ENCODE results near the gene FLYWCH1. TPM values are rescaled to one million over a fixed set of nuclear protein-coding genes. Genes with fewer than 3 reads are reported as not detected.
"Not testable (repeated sequence)": the region's sequence is repeated elsewhere in the genome, so short reads cannot be mapped to it uniquely, and the experiment has no call there.

The FLYWCH1 gene
- total and polyA plus RNA-seq, 7 experiments from 2014 or later: 12.4 to 149 (median 72.3) TPM

- H3K27ac Mint-ChIP-seq: peak overlapping the region in 8 of 9 donors; percentile 74 to 88 (median 82)
- CTCF ChIA-PET: interaction anchor here (1.3 to 2.3 kb wide), 3 partner anchors 16 to 23 kb away, joined by 3 to 16 read pairs (median 5); partner anchors contain the start of gene FLYWCH2
Observed at GRCh38 chr16:2904100-2904921, 7.4 kb upstream of the FLYWCH1 start.

GRCh38 chr16:2904922-2905240 lies 6.8 kb upstream of the FLYWCH1 start:
- Mint-ChIP-seq H3K27ac (peak overlapping the region in 7 of 9 donors; percentile 74 to 88 (median 83)), H3K4me3 (peak overlapping the region; percentile 89 to 98 (median 92)), H3K9me3 (peaks cover 0 to 4% (median 0%) of the 10 kb centered on the region in 11 donors), H3K4me1 (peaks cover 12 to 34% (median 28%) of the 10 kb centered on the region in 7 donors), H3K27me3 (peaks cover 0 to 3% (median 0%) of the 10 kb centered on the region in 5 donors), H3K36me3 (no peaks in the 10 kb centered on the region)
- Histone ChIP-seq H3K27ac (ENCODE audit: low read depth, low read length) (peak overlapping the region; percentile 62), H3K4me1 (ENCODE audit: control insufficient read depth in 2 of 2, insufficient read depth in 2 of 2, low read length in 2 of 2) (peaks cover 7 to 12% of the 10 kb centered on the region in 2 donors), H3K27me3 (ENCODE audit: control insufficient read depth in 2 of 2, insufficient read depth in 2 of 2, low read length in 2 of 2) (no peaks in the 10 kb centered on the region), H3K36me3 (ENCODE audit: control insufficient read depth in 2 of 3, insufficient read depth in 3 of 3, low read length in 3 of 3) (no peaks in the 10 kb centered on the region), H3K9me3 (ENCODE audit: control insufficient read depth in 2 of 3, low read length in 3 of 3) (no peaks in the 10 kb centered on the region), H3K4me3 (ENCODE audit: low read length) (peak overlapping the region; percentile 70)
- intact Hi-C loops (cut with micrococcal nuclease): loop anchor here (1.0 to 10.0 kb wide), 9 partner anchors 7 to 370 kb away; partner anchors contain the start of genes FLYWCH2 (in 2 of the 2), CEMP1 (in 1 of the 2), PDPK1 (in 1 of the 2) and SRRM2 (in 1 of the 2)
- ChIA-PET POLR2A (no interaction called here), CTCF (no interaction called here)
- ATAC-seq: no peak
- DNase-seq: peak in 4 of 9 donors; percentile 24 to 36 (median 32)

More at GRCh38 chr16:2904100-2904921, 7.4 kb upstream of the FLYWCH1 start:
- peak overlapping the region; percentile 70 for H3K4me3 ChIP-seq (ENCODE audit: low read length)
- H3K4me1 ChIP-seq (ENCODE audit: control insufficient read depth in 2 of 2, insufficient read depth in 2 of 2, low read length in 2 of 2): peaks cover 7 to 12% of the 10 kb centered on the region in 2 donors
- H3K36me3 ChIP-seq (ENCODE audit: control insufficient read depth in 2 of 3, insufficient read depth in 3 of 3, low read length in 3 of 3): no peaks in the 10 kb centered on the region
- Mint-ChIP-seq H3K4me1 (peaks cover 12 to 34% (median 28%) of the 10 kb centered on the region in 7 donors), H3K27me3 (peaks cover 0 to 2% (median 0%) of the 10 kb centered on the region in 5 donors), H3K9me3 (peaks cover 0 to 4% (median 0%) of the 10 kb centered on the region in 11 donors), H3K36me3 (no peaks in the 10 kb centered on the region), H3K4me3 (peak overlapping the region; percentile 89 to 98 (median 92))
- ATAC-seq (peak; percentile 61), DNase-seq (peak; percentile 61 to 84 (median 71))
- POLR2A ChIA-PET: interaction anchor here (1.3 kb wide), 1 partner anchor 22 kb away, joined by 5 read pairs; the partner anchor contains the start of gene FLYWCH2
- peak overlapping the region; percentile 62 for H3K27ac ChIP-seq (ENCODE audit: low read depth, low read length)
- intact Hi-C loops (cut with micrococcal nuclease): loop anchor here (1.0 to 10.0 kb wide), 8 partner anchors 8 to 370 kb away; partner anchors contain the start of genes CEMP1 (in 1 of the 2), FLYWCH2 (in 1 of the 2), PDPK1 (in 1 of the 2) and TNFRSF12A (in 1 of the 2)
- no peaks in the 10 kb centered on the region for H3K9me3 ChIP-seq (ENCODE audit: control insufficient read depth in 2 of 3, low read length in 3 of 3)
- H3K27me3 ChIP-seq (ENCODE audit: control insufficient read depth in 2 of 2, insufficient read depth in 2 of 2, low read length in 2 of 2): no peaks in the 10 kb centered on the region

GRCh38 chr16:2905241-2905987 lies 6.3 kb upstream of the FLYWCH1 start:
- peaks cover 0 to 4% (median 0%) of the 10 kb centered on the region in 11 donors for H3K9me3 Mint-ChIP-seq
- H3K27me3 Mint-ChIP-seq: peaks cover 0 to 6% (median 0%) of the 10 kb centered on the region in 5 donors
- peaks cover 12 to 35% (median 28%) of the 10 kb centered on the region in 7 donors for H3K4me1 Mint-ChIP-seq
- H3K4me3 ChIP-seq (ENCODE audit: low read length): peak overlapping the region; percentile 70
- peak overlapping the region; percentile 62 for H3K27ac ChIP-seq (ENCODE audit: low read depth, low read length)
- H3K27ac Mint-ChIP-seq: peak overlapping the region in 7 of 9 donors; percentile 14 to 88 (median 74)
- H3K9me3 ChIP-seq (ENCODE audit: control insufficient read depth in 2 of 3, low read length in 3 of 3): no peaks in the 10 kb centered on the region
- intact Hi-C loops (cut with micrococcal nuclease): loop anchor here in 1 of 2 donors (1.0 to 10.0 kb wide), 5 partner anchors 22 to 371 kb away; partner anchors contain the start of genes CEMP1, FLYWCH2, PDPK1 and SRRM2
- no peaks in the 10 kb centered on the region for H3K36me3 Mint-ChIP-seq
- no peaks in the 10 kb centered on the region for H3K27me3 ChIP-seq (ENCODE audit: control insufficient read depth in 2 of 2, insufficient read depth in 2 of 2, low read length in 2 of 2)
- ChIA-PET CTCF (interaction anchor here (1.0 to 2.4 kb wide), 2 partner anchors 11 to 22 kb away, joined by 3 to 8 read pairs; partner anchors contain the start of gene FLYWCH2), POLR2A (interaction anchor here (1.1 to 1.2 kb wide), 3 partner anchors 12 to 27 kb away, joined by 3 to 6 read pairs (median 5); partner anchors contain the start of gene FLYWCH2)
- H3K4me1 ChIP-seq (ENCODE audit: control insufficient read depth in 2 of 2, insufficient read depth in 2 of 2, low read length in 2 of 2): peaks cover 7 to 12% of the 10 kb centered on the region in 2 donors
- ATAC-seq (peak; percentile 91), DNase-seq (peak; percentile 75 to 98 (median 78))
- H3K36me3 ChIP-seq (ENCODE audit: control insufficient read depth in 2 of 3, insufficient read depth in 3 of 3, low read length in 3 of 3): no peaks in the 10 kb centered on the region
- peak overlapping the region; percentile 89 to 98 (median 92) for H3K4me3 Mint-ChIP-seq

GRCh38 chr16:2905988-2906387 lies 5.7 kb upstream of the FLYWCH1 start:
- no peak for ATAC-seq
- Histone ChIP-seq H3K27ac (ENCODE audit: low read depth, low read length) (no peak overlapping the region), H3K27me3 (ENCODE audit: control insufficient read depth in 2 of 2, insufficient read depth in 2 of 2, low read length in 2 of 2) (no peaks in the 10 kb centered on the region), H3K4me1 (ENCODE audit: control insufficient read depth in 2 of 2, insufficient read depth in 2 of 2, low read length in 2 of 2) (peaks cover 7 to 13% of the 10 kb centered on the region in 2 donors), H3K36me3 (ENCODE audit: control insufficient read depth in 2 of 3, insufficient read depth in 3 of 3, low read length in 3 of 3) (no peaks in the 10 kb centered on the region), H3K9me3 (ENCODE audit: control insufficient read depth in 2 of 3, low read length in 3 of 3) (no peaks in the 10 kb centered on the region), H3K4me3 (ENCODE audit: low read length) (peak overlapping the region; percentile 32)
- ChIA-PET POLR2A (interaction anchor here (1.1 to 1.2 kb wide), 3 partner anchors 11 to 27 kb away, joined by 3 to 6 read pairs (median 5); partner anchors contain the start of gene FLYWCH2), CTCF (interaction anchor here (1.0 to 2.4 kb wide), 2 partner anchors 10 to 23 kb away, joined by 3 to 8 read pairs; partner anchors contain the start of gene FLYWCH2)
- Mint-ChIP-seq H3K27me3 (peaks cover 0 to 8% (median 0%) of the 10 kb centered on the region in 5 donors), H3K27ac (peak overlapping the region in 7 of 9 donors; percentile 14 to 88 (median 65)), H3K4me3 (peak overlapping the region; percentile 48 to 98 (median 92)), H3K4me1 (peaks cover 12 to 35% (median 30%) of the 10 kb centered on the region in 7 donors), H3K36me3 (no peaks in the 10 kb centered on the region), H3K9me3 (peaks cover 0 to 4% (median 0%) of the 10 kb centered on the region in 11 donors)
- intact Hi-C loops (cut with micrococcal nuclease): loop anchor here in 1 of 2 donors (1.0 to 10.0 kb wide), 5 partner anchors 21 to 371 kb away; partner anchors contain the start of genes CEMP1, FLYWCH2, PDPK1 and SRRM2
- DNase-seq: no peak

GRCh38 chr16:2907084-2907753 lies 4.5 kb upstream of the FLYWCH1 start:
- H3K9me3 ChIP-seq (ENCODE audit: control insufficient read depth in 2 of 3, low read length in 3 of 3); H3K36me3 ChIP-seq (ENCODE audit: control insufficient read depth in 2 of 3, insufficient read depth in 3 of 3, low read length in 3 of 3); H3K9me3 Mint-ChIP-seq; H3K27me3 ChIP-seq (ENCODE audit: control insufficient read depth in 2 of 2, insufficient read depth in 2 of 2, low read length in 2 of 2); H3K4me3 ChIP-seq (ENCODE audit: low read length); H3K27ac ChIP-seq (ENCODE audit: low read depth, low read length); ATAC-seq; H3K36me3 Mint-ChIP-seq: not testable (repeated sequence)
- Mint-ChIP-seq H3K4me1 (peaks cover 12 to 40% (median 36%) of the 10 kb centered on the region in 7 donors), H3K27me3 (peaks cover 0 to 10% (median 0%) of the 10 kb centered on the region in 5 donors), H3K4me3 (peak overlapping the region in 3 of 10 donors; percentile 31 to 48 (median 33)), H3K27ac (peak overlapping the region in 1 of 9 donors; percentile 43)
- intact Hi-C loops (cut with micrococcal nuclease): loop anchor here (1.0 to 10.0 kb wide), 2 partner anchors 32 to 372 kb away; partner anchors contain the start of genes CEMP1 (in 1 of the 2) and PDPK1 (in 1 of the 2)
- DNase-seq: peak in 8 of 9 donors; percentile 18 to 64 (median 29)
- ChIA-PET CTCF (interaction anchor here (0.7 to 2.4 kb wide), 2 partner anchors 24 to 135 kb away, joined by 3 to 8 read pairs; partner anchors contain the start of gene FLYWCH2), POLR2A (interaction anchor here (0.7 to 1.2 kb wide), 3 partner anchors 12 to 25 kb away, joined by 3 to 6 read pairs (median 3); partner anchors contain the start of gene FLYWCH2)
- H3K4me1 ChIP-seq (ENCODE audit: control insufficient read depth in 2 of 2, insufficient read depth in 2 of 2, low read length in 2 of 2): peaks cover 7 to 19% of the 10 kb centered on the region in 2 donors

Measured in naive thymus-derived CD4-positive, alpha-beta T cell (primary cell).